RKO (cell line): ENCODE results near the gene CD164.

Experiments
- DNase-seq: peaks from one replicate; pipeline ENCODE4 v3.0.0-alpha.2; 2016; ENCODE audit warnings: low spot score

CD164 gene

DNA sequence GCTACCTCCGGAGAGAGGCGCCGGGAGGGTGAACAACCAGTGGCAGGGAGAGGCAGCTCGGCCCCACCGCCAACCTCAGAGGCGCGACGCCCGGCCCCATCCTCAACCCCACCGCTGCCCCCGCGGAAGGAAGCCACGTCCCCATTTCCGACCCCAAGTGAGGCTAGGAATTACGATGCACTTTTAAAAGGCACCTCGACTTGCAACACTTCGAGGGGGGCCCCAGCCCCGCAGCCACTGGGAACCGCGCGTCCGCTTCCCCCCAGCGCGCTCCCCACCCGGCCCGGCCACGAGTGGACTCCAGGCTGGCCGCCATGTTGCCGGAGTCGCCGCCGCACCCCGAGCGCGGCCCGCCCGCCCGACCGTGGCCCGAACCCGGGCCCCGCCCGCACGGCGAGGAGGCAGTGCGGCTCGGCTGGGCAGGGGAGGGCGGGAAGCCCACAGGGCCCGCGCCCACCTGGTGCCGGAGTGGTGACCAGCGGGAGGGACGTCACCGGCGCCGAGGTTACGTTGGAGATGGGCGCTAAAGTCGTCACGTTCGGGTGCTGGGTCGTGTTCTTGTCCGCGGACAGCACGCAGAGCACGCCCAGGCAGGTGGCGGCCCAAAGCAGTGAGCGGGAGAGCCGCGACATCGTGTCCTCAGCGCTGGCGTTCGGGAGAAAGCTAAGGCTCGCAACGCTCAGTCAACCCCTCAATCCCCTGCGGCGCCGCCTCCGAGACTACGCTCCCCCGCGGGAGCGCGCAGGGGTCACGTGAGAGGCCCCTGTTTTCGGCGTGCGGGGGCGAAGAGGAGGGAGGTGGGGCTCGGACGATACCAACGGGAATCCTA is at the start of gene CD164:
CD164 (minus strand) TSS at position 721 of the 829 bp plus-strand sequence; CDS start at position 632, 89 bp downstream.
- DNase-seq = peak; percentile 92

DNA sequence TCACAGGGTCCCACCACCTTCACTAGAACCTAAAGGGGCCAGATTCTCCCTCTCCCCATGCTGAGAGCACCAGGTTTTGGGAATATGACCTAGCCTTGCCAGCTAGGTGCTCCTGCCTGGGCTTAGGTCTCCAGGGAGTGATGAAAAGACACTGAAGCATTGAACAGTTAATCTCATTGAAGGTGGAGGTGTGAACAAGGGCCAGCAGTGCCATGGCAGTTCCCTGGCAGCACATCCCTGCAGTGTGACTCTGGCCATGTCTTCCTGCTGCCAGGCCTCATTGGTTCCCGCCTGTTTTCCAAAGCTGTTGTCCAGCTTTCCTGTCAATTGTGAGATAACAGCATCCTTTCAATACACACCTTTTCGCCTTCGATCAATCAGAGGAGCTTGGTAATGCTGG is 47.2 kb upstream of the CD164 start:
- no peak for DNase-seq

DNA sequence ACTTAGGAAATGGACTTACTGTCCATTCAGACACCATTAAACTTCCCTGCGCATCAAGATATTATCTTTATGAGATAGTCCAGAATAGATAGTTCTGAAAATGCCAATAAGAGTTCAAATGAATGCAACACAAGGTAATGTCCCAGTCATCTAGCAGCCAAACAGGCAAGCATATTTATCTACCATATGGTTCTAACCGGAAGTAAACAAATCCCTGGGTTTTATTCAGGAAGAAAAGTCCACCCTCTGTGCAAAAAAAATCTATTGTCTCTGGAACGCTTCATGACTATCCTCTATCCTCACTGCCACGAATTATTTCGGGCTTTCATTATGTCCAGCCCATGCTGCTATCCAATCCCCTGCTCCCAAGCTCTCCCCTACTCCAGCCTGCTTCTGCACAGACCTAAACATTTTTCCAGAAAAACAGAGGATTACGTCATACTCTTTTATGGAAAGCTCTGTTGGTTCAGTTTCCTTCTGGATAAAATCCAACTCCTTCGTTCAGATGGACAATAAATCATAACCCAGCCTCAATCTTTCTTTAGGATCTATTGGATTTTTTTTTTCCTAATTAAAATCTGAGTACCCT is 46.7 kb upstream of the CD164 start:
- DNase-seq = no peak

DNA sequence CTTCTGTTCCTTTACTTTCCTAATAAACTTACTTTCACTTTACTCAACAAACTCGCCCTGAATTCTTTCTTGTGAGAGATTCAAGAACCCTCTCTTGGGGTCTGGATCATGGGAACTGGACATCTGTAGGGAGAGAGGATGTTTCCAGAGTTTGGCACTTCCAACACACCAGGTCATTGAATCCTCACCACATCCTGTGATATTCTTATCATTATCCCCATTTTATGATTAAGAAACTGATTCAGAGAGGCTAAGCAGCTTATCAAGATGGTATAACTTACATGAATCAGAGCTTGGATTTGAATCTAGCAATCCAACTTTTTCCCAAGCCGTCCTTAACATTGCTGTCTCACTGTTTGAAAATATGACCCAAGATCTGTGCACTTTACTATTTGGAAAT is 42.7 kb upstream of the CD164 start:
- DNase-seq = no peak

DNA sequence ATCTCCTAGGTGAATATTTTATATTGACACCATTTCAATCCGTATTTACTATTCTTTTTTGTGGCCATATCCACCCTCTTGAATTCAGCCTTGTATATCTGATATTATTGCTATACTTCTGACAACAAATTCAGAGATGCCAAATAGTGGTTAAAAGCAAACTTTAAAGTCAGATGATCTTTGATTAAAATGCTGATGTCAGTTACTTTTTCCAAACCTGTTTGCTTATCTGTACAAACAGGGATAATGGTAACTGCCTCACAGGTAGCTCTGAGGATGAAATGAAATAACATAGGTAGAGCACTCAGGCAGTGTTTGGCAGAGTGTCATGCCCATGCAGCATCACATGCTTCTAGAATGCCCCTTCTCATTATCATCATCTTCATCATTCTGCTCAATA is 38.9 kb upstream of the CD164 start:
- DNase-seq = no peak

DNA sequence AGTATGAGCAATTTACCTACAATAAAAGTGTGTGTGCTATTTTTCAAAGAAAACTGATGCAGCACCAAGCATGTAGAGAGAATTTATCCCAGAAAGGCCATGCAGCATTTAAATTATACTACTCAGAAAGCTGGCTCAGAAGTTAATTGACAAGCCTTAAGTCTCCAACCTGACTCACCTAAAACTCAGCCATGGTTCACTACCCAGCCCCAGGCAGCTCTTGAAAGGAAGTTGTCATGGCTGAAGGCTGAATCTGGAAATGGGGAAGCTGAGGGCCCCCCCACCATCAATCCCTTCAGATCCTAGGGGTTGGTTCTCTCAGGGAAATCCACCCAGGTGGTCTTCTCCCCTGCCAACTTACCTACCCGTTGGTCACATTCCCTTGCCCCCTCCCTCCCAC is 38.5 kb upstream of the CD164 start:
- DNase-seq = no peak

DNA sequence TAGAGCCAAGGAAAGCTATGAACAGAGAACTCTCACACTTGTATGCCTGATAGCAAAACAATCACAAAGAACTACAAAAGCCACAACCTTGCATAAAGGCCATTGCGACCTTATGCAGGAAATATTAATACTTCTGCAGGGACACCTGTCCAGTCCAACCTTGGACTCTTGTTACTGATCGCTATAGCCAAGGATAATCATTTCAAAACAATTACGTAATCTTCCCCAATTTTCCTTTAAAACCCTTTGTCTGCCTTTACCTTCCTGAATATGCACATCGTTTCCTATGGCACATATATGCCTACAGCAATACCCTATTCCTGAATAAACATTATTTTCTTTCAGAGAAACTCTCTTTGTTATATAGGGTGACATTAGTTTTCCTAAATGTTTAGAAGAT is 35.4 kb upstream of the CD164 start:
- no peak for DNase-seq

DNA sequence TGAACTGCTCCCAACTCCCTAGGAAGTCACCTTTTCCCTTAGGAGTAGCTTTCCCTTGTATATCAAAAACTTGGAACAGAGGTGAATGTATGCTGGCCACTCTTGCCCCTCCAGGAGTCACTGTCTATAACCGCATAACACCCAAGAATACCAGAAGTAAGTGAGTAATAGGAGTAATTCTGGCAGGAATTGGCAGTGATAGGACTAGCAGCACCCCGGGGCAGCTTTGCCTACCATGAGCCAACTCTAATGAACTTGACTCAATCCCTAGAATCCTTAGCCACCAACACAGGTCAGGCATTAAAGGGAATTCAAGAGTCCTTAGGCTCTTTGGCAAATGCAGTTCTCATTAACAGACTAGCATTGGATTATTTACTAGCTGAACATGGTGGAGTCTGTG is 28.8 kb upstream of the CD164 start:
- DNase-seq = no peak

DNA sequence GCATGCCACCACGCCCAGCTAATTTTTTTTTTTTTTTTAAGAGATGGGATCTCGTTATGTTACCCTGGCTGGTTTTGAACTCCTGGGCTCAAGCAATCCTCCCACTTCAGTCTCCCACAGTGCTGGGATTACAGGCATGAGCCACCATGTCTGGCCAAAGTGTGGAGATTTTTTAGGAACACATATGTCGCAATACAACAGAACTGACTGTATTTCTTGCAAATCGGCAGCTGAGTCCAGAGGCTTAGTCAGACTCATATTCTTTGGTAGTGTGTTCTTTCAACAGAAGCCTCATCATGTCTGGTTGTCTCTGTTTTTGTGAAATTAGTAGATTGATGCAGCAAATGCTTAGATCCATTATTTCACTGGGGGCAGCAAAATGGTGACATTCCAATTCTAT is 23.9 kb upstream of the CD164 start:
- DNase-seq = no peak

DNA sequence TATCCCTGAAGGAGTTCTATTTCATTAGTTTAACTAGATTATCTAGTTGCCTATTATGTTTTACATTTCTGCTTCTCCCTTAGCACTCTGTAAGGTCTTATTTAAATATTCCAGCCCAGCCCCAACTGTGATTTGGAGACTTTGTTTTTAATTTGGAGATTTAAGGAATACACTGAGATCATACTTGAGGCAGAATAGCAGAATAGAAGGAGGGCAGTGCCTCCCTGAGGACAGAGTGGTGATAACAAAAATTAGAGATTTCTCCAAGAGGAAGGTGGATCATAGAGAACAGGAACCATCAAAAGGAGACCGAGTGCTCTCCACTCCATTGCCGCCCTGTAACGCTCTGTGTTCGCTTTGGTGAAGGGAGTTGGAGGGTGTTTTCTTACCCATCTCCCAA is 14.8 kb upstream of the CD164 start:
- no peak for DNase-seq

DNA sequence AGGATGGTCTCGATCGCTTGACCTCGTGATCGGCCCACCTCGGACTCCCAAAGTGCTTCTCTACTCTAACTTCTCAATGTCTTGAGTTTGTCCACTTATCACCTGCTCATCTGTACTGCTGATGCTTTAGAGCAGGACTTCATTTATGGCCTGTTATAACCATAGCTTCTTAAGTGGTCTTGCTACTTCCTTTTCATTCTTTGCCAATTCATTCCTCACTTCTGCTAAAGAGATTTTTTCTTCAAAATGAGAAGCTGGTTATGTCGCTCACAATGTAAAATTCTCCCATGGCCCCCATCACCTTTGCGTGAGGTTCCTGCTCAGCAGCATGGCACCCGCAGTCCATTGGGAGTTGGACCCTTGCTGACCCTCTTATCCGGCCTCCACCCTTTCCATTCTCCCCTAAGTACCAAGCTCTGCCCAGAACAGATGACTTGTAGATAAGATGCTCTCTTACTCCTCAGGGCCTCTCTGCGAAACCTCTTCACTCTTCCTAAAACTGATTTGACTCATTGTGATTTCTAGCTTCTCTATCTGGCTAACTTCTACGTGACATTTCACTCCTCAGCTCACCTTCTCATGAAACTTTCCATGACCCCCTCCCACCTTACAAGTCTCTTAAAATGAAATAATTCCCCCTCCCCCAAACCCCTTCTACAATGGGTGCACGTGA is 13.9 kb upstream of the CD164 start:
- no peak for DNase-seq

DNA sequence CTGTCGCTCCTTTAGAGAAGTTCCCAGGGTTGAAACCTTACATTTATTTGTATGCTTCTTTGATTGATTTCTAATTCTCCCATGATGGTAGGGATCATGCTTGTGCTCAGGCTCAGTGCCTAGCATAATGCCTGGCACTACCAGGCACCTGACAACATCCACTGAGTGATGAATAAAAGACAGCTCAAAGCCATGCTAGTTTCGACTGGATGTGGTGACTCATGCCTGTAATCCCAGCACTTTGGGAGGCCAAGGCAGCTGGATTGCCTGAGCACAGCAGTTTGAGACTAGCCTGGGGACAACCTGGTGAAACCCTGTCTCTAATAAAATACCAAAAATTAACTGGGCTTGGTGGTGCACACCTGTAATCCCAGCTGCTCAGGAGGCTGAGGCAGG is 11.6 kb upstream of the CD164 start:
- peak; percentile 68 for DNase-seq

DNA sequence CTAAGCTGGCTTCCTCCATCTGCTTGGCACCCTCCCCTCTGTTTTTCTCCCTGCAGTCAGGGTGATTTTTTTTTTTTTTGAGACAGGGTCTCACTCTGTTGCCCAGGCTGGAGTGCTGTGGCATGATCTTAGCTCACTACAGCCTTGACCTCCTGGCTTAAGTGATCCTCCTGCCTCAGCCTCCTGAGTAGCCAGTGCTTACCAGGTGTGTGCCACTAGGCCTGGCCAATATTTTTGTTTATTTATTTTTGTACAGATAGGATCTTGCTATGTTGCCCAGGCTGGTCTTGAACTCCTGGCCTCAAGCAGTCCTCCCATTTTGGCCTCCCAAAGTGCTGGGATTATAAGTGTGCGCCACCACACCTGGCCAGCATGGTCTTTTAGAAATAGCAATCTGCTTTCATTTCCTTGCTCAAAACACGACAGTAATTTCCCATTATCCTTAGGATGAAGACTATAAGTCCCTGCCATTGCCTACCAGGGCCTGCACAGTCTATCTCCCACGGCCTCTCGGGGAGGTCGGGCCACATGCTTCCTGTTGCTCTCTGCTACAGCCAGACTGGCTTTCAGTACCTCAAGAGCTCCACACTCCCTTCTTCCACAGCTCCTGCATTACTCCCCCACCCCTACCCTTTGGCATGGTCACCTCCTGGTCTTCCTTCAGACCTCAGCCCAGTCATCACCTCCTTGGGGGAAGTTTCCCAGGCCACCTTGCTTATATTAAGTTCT is 11.1 kb upstream of the CD164 start:
- no peak for DNase-seq

DNA sequence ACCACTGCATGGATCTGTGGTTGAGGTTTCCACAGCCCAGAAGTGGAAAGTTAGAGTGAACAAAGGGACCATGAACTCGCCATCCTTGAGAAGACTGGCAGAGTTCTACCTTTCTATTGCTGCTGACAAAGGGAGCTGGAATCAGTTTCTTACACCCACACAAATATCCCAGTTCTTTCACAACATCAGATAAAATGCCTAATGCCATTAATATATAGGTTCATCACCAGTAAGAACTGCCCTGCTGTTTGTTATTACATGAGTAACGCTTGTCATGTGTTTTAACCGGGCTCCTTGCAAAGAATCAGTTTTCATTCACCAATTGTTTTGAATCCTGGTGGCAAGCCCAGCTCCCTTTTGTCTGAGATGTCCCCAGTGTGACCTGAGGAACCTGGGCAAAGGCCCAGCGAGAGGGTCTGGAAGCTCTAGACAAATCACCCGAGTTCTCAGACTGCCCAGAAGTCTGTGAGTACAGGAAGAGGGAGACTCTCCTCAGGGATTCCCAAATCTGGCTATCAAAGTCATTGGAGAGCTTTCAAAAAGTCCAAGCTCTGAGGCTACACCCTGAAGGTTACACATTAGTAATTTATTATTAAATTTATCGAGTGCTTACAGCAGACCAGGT is 7.5 kb upstream of the CD164 start:
- DNase-seq = no peak

DNA sequence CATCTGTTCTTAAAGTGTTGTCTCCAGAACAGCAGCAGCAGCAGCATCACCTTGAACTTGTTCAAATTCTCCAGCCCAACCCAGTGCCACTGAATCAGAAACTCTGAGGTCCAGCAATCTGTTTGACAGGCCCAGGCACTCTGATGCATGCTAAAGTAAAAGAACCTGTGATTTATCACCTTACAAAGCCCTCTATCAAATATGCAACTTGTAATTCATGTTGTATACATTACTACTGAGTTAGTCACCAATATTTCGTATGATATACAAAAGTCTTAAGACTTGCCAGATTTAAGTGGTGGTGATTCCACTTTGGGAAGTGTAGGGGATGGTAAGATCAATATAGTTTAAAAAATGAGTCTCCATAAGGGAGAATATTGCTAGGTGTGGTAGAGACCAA is 6.0 kb upstream of the CD164 start:
- no peak for DNase-seq

DNA sequence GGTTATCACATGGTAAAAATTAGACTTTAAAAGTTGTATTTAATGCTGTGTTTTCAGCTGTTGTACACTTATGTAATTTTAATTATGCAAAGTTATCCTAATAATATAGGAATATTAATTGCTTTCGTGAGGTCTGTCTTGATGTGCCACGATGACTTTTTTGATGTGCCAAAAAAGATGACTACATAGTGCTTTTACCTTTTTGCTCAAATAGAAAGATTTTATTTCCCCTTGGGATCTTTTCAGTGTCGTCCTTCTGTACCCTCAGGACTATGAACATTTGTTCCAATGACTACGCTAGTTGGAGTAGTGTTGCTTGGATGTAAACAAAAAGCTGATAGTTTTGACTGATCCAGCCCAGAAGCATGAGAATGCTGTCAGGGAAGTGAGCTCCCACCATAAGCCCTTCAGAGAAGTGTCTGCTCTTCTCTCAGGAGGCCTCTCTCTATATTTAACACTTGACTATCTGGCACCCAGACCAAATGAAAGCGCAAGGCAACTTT is 1.2 kb upstream of the CD164 start:
- DNase-seq = no peak

DNA sequence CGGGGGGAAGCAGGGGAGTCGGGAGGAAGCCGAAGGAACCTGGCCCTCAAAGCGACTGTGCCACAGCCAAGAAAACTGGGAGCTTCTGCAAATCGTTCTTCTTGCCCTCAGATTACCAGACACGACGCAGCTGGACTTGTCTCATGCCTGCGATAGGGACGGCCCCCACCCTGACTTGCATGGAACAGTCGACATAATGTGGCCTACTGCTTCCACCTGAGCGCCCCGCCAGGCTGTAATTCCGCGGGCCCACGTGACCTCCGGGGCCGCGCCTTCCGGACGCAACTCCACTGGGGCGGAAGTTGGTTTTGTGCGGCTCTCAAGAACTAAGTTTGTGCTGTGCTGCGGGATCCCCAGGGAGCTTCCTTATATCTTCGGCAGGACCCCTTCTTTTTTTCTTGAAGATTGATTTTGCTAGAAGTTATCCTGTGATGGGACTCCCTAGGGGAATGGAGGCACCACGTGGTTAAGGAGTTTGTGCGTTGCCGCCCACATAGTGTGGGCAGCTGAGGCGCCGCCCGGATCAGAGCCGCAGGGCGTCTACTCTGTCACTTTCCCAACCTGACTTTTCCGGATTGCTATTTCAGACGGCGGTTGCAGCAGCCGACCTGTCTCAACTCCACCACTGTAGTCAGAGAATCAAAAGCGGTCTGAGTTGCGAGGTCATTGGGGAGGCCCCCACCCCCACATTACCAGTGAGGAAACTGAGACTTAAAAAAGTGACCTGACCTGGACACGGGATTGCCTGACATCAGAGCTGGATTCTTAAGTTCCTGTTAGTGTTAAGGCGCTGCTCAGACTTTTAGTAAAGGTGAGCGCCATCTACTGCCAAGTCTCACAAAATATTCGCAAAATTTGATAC is 540 bp upstream of the CD164 start:
- DNase-seq = peak; percentile 93

DNA sequence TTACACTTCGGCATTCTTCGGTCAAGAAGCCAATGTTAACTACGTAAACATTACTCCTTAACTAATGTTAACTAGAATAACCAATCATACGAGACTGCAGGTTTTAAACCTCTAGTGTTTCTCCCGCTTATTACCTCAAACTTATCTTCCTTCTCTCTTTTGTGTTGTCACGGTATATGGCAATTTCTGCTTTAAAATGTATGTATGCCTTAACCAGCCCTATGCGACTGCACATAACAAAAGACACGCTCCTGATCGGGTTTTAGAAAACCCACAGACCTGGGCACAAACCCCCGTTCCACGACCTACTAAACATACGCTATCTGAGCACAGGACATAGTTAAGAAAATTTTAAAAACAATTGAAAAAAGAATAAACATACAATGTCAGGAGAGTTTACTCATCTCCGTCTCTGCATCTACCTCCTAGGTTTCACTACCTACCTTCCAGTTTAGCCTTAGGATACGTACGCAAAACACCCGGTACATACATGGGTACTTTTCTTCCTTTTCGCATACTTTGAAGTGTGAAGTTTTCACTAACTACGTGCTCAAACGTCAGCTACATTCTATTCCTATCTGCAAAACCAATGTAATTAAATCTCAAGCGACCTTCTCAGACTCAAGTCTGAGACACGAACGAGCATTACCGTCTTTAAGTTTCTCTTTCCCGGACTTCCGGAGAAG is 1.1 kb downstream of the CD164 start:
- DNase-seq = peak; percentile 58

DNA sequence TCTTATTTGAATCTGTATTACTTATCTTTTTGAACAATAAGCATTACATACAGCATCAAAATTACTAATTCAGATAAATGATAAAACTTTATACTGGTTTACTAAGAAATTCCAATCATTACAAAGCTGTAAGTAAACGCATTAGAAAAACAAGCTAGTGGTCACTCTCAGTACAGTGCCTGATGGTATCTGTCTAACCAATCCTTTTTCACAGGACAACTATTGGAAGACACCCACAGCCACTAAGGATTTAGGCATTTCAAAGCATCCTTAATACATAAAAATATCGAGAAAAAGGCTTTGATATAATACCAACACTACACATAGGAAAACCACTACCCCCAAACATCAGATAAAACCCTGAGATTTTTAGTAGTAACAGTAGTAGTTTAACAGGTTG is 2.6 kb downstream of the CD164 start:
- peak; percentile 29 for DNase-seq

DNA sequence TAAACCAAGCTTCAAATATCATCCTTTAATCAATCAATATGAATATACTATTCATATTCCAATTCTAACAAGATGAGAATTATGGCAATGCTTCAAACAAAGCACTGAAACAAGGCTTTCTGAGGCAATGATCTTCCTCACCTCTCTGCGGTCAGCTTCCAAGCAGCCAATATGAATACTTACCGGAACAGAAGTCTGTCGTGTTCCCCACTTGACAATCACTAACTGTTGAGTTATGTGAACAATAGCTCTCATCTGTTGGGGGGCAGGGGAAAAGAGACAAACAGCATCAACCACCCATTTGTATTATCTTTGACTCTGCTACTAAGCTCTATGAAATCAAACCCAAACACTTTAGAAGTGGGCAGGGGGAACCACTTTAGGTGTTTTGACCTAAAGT is 4.5 kb downstream of the CD164 start:
- DNase-seq = no peak
